GM19238 (cell line): ENCODE data around the gene THAP8.

Experiments
- DNase-seq: peaks from one replicate; pipeline ENCODE4 v3.0.0; 2011; ENCODE audit warnings: low spot score; ENCODE audit not compliant: insufficient read length

The THAP8 gene

GRCh38 chr19:36030264-36031148, 23.6 kb downstream of the THAP8 start:
- DNase-seq: no peak

GRCh38 chr19:36028313-36029041, 25.6 kb downstream of the THAP8 start:
- no peak for DNase-seq

GRCh38 chr19:36027696-36028095, 26.4 kb downstream of the THAP8 start:
- DNase-seq: no peak

GRCh38 chr19:36026091-36026876, 27.8 kb downstream of the THAP8 start:
- no peak for DNase-seq

- DNase-seq: no peak
Measured at GRCh38 chr19:36025541-36025940, 28.5 kb downstream of the THAP8 start.

- DNase-seq: no peak
Measured at GRCh38 chr19:36023432-36023831, 30.7 kb downstream of the THAP8 start.

GRCh38 chr19:36019061-36019670, 34.9 kb downstream of the THAP8 start:
- DNase-seq: no peak

GRCh38 chr19:36014012-36014924, 39.8 kb downstream of the THAP8 start, which contains the start of gene ALKBH6:
TSS of gene ALKBH6 (minus strand) at chr19:36014213. CDS start at chr19:36013397, 816 bp downstream.
- peak; percentile 100 for DNase-seq

- no peak for DNase-seq
Measured at GRCh38 chr19:36013280-36014011, 40.6 kb downstream of the THAP8 start.

- DNase-seq: no peak
Measured at GRCh38 chr19:36010402-36010801, 43.7 kb downstream of the THAP8 start.

- DNase-seq: no peak
Measured at GRCh38 chr19:36009633-36010379, 44.3 kb downstream of the THAP8 start.

- no peak for DNase-seq
Measured at GRCh38 chr19:36009220-36009619, 44.9 kb downstream of the THAP8 start.

- no peak for DNase-seq
Measured at GRCh38 chr19:36008336-36008978, 45.6 kb downstream of the THAP8 start, which contains the start of gene SYNE4. TSS of gene SYNE4 (minus strand) at chr19:36008813. CDS start at chr19:36008681, 132 bp downstream.

GRCh38 chr19:36006955-36007354, 47.1 kb downstream of the THAP8 start:
- no peak for DNase-seq

- no peak for DNase-seq
Measured at GRCh38 chr19:36003284-36003683, 50.8 kb downstream of the THAP8 start.

- no peak for DNase-seq
Measured at GRCh38 chr19:36001605-36002004, 52.5 kb downstream of the THAP8 start.

- no peak for DNase-seq
Measured at GRCh38 chr19:35996777-35997176, 57.3 kb downstream of the THAP8 start.
